Keratinocyte (primary cell): ENCODE results near the gene EMP3.

Source experiments
- CTCF ChIP-seq, 3 experiments: IDR thresholded peaks in 1 of 3; conservative IDR thresholded peaks in 1 of 3; optimal IDR thresholded peaks in 1 of 3; 2 replicates in 2 of 3; 3 replicates in 1 of 3; pipeline versions ENCODE3 to v1.5.1; 2011; ENCODE audit warnings: low read length in 3 of 3, mild to moderate bottlenecking in 3 of 3, moderate library complexity in 2 of 3, control low read depth in 1 of 3, inconsistent platforms in 1 of 3; ENCODE audit not compliant: insufficient read depth in 2 of 3; ENCODE audit errors: extremely low read depth in 1 of 3
- EZH2 ChIP-seq: IDR thresholded peaks from one replicate; pipeline ENCODE4 v1.6.1; 2012; ENCODE audit warnings: inconsistent platforms, mild to moderate bottlenecking, low read length, moderate library complexity

DNA sequence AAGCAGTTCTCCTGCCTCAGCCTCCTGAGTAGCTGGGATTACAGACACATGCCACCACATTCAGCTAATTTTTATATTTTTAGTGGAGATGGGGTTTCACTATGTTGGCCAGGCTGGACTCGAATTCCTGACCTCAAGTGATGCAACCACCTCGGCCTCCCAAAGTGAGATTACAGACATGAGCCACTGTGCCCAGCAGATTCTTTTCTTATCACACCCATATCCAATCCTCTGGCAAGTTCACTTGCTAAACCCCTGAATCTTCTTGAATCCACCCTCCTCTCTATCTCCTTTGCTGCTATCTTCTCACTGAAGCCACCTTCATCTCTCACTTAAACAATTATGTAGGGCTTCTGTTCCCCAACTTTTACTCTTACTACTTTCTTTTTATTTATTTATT, 20.8 kb downstream of the EMP3 start:
- TF ChIP-seq CTCF (optimal IDR thresholded peaks at IDR 0.05 in 1 of 3, IDR thresholded peaks at IDR 0.05 in 1 of 3, conservative IDR thresholded peaks at IDR 0.05 in 1 of 3; ENCODE audit: extremely low read depth in 1 of 3, insufficient read depth in 2 of 3, low read length in 3 of 3) (no peak), EZH2 (no peak)
